SK-N-DZ (cell line): ENCODE results near the gene ALDH1B1. TPM values are rescaled to one million over a fixed set of nuclear protein-coding genes. Genes with fewer than 3 reads are reported as not detected.
A peak's percentile ranks its signal among the peaks of the same experiment; 100 is the strongest.

Experiments
- DNase-seq: peaks from one replicate; pipeline ENCODE4 v3.0.0-alpha.2; 2015; ENCODE audit warnings: low spot score
- polyA plus RNA-seq, 2 experiments: library from polyadenylated mRNA; depleted of rRNA; stranded (reverse); fragments of >200 nt; gene quantifications; 2 replicates each; pipeline ENCODE4 v1.2.3, GENCODE V29; 2014

ALDH1B1 gene
- polyA plus RNA-seq (2014; cell fraction: cytosol; rRNA removed) = 57.0 and 60.9 TPM in 2 replicates
- 16.7 and 20.8 TPM in 2 replicates for polyA plus RNA-seq (2014; cell fraction: nucleus; rRNA removed)

DNA sequence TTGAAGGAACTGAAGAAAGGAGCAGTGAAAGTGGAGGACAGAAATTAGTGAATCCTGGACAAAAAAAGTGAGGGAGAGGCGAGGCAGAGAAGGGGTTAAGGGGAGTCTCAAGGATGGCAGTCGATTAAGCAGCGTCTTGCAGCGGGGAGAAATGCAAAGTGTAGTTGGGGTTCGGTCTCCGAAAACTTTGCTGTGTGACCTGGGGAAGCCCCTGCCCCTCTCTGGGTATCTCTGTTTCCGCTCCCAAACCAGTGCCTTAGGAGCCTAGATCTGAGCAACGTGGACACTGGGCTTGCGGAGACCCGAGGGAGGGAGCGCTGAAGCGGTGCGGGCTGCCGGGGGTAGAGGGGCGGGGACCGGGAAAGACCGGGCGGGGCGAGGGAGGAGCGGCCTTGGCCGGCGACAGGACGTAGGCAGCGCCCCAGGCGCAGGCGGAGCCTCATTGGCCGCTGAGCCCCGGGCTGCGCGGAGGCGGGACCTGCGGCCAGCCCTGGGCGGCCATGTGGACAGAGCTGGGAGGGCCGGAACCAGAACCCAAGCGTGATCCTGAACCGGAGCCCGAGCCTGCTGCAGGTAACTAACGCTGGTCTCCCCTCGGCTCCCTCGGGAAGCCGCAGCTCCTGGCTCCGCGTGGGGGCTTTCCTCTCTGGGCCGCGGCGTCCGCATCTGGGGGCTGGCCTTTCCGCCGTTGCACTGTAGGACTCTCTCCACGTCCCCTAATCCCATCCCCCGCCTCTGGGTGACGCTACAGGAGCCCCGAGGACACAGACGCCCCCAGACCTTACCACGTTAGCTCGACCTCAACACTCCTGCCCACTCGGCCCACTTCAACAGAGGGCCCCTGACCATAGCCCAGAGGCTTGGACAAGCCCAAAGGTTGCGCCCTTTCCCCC is at the start of gene ALDH1B1:
Gene ALDH1B1, plus strand, starts transcription at position 468 of the 893 bp plus-strand sequence. CDS start 3,047 bp downstream, outside the sequence.
- DNase-seq = peak; percentile 86

- DNase-seq = no peak
Measured at GRCh38 chr9:38343037-38343436, 49.5 kb upstream of the ALDH1B1 start.

DNA sequence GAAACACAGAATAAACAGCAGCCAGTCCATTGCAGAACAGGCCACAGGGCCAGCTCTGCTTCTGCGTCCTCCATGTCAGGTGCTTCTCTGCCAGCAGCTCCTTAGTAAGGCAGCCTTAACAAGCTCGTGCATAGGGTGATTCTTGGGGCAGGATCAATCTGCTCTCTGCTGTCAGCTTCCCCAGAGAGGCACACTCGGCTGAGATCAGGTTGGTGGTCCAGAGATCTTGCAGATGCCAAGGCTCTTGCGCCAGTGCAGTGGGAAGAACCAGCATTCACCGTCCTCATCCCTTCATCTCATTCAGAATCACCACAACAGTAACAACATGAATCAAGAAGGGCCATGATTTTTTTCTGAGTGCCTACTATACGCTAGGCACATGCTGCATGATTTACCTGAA is 49.0 kb upstream of the ALDH1B1 start:
- no peak for DNase-seq

DNA sequence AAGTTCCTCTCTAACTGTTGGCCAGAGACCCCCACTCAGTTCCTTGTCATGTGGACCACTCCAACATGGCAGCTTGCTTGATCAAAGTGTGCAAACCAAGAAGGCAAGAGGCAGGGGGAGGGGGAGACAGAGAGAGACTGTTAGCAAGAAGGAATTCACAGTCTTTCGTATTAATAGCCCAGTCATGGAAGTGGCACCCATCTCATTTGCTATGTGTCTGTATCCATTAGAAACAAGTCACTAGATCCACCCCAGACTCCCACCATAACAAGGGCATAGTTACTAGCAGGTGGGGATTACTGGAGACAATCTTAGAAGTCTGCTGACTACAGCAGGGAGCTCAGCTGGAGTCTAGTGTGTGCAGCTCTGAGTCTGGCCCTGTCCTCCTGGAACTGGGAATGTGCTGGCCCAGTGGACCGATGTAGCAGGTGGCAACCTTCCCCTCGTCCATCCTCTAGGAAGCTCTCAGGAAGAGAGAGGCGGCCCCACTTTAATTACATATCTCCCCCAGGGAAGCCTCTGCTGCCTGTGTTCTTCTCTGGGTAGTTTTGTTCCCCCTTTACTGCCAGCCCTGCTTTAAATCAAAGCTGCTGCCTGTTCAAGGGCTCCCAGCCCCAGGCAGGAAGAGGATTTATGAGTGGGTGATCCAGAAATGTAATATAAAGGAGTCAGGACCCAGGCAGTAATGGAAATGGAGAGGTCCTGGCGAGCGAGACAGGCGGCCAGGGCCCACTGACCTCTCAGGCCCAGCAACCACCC is 47.8 kb upstream of the ALDH1B1 start:
- DNase-seq = peak; percentile 40

GRCh38 chr9:38345851-38346755 is 46.4 kb upstream of the ALDH1B1 start:
- no peak for DNase-seq

GRCh38 chr9:38346811-38347210 is 45.7 kb upstream of the ALDH1B1 start:
- DNase-seq = no peak

DNA sequence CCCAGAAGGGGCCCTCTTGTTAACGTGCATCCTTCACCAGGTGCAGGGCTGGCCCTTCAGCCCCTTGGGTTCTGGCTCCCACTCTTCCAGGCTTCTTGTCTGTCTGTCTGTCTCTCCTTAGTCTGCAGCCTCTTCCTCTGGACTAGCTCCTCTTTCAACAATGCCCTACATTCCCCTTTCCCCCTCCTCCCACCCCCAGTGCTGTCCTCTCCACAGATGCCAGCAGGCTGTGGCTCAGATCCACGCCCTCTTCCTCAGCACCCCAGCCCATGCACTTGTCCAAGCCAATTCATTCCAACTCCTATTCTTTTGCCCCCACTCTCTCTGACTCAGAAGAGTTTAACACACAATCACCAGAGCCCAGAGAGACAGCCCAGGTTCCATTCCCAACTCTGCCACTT is 45.2 kb upstream of the ALDH1B1 start:
- no peak for DNase-seq

GRCh38 chr9:38347946-38348345 is 44.6 kb upstream of the ALDH1B1 start:
- no peak for DNase-seq

GRCh38 chr9:38350529-38350928 is 42.0 kb upstream of the ALDH1B1 start:
- no peak for DNase-seq

DNA sequence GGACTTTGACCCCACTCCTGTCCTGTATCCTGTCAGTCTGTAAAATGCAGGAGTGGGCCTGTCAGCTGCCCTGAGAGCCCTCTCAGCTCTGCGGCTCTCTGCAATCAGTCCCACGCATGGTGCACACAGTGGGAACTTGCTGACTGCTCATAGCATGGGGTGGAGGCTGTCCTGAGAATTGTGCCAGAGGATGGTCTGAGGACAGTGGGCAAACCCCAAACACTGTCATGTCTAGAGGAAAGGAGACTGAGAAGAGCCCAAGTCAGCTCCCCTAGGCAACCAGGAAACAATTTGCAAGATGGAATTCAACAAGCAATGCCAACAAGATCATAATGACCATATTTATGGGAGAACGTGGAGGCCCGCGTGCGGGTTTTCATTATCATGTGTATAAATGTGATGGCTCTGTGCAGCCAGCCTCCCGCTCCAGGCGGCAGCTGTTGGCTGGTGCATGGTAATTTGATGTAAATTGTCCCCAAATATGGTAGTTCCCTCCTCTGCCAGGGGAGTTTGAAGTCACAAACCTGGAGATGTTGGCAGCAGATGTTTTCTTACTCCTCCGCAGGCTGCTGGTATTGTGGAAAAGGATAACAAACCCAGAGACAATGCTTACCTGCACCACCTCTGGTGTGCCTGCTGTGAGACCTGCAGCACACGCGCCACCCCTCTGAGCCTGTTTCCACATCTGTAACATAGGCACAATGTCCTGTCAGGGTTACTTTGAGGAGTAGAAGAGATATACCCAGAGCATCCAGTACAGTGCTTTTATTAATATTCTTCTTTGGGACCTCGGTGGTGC is 39.8 kb upstream of the ALDH1B1 start:
- DNase-seq = peak; percentile 47

GRCh38 chr9:38355115-38355514 is 37.4 kb upstream of the ALDH1B1 start:
- no peak for DNase-seq

DNA sequence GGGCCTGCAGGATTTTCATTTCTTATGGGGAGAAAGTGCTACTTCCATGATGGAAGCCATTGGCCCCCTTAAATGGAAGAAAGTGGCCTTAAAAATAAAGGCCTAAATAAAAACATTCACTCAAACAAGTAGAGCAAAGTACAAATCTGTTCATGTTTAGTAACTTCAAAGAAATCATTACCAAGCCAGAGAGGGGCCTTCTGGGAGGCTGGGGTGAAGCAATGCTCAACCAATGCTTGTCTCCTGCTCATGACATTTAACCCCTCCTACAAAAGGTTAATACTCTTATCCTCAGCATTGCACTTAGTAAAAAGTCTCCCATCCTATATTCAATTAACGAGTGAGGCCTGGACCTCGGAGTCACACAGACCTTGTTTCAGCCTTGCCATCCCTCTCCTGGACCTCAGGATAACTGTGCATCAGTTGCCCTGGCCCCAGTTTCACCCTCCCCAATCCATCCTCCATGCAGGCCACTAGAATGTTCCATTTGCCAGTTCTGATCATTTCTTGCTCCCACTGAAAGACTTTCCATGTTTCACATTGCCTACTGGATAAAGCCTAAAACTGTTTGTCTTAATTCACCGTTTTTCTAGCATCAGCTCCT is 36.9 kb upstream of the ALDH1B1 start:
- DNase-seq = no peak

DNA sequence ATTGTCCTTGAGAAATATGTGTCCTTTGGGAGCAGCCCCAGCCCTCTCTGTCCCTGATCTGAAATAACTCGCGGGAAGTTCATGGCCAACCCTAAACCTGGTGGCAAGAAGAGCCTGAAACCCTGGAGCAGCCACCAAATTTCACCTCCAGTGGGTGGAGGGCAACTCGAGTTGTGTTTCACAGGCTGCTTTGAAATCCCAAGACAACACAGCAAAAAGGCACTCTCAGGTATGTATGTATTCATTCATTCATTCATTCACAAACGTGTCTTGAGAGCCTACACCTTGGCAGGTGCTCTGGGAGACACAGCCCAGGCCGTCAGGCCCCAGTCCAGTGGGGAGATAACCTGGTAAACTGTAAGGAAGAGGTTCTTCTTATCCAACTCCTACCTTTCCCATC is 35.7 kb upstream of the ALDH1B1 start:
- DNase-seq = no peak

- no peak for DNase-seq
Measured at GRCh38 chr9:38357350-38358114, 35.0 kb upstream of the ALDH1B1 start.

GRCh38 chr9:38358390-38359296 is 33.9 kb upstream of the ALDH1B1 start:
- DNase-seq = no peak

GRCh38 chr9:38359297-38359653 is 33.2 kb upstream of the ALDH1B1 start:
- no peak for DNase-seq

GRCh38 chr9:38359689-38360385 is 32.7 kb upstream of the ALDH1B1 start:
- DNase-seq = no peak
